HEK293 (cell line): ENCODE measurements around the gene ISY1.
A peak's percentile ranks its signal among the peaks of the same experiment; 100 is the strongest.

Source experiments
- EGR2 ChIP-seq: fragments of 450-650 bp; formaldehyde crosslinking; IDR thresholded peaks from 2 replicates; pipeline ENCODE4 v1.5.1; 2016; ENCODE audit warnings: low read depth, missing biosample characterization, missing genetic modification characterization
- GLIS2 ChIP-seq: fragments of 450-650 bp; formaldehyde crosslinking; IDR thresholded peaks from 2 replicates; pipeline ENCODE4 v1.5.1; 2016; ENCODE audit warnings: missing biosample characterization, missing genetic modification characterization
- MZF1 ChIP-seq: fragments of 450-650 bp; formaldehyde crosslinking; IDR thresholded peaks from 2 replicates; pipeline ENCODE4 v1.5.1; 2017; ENCODE audit warnings: missing biosample characterization, missing genetic modification characterization, borderline replicate concordance
- REPIN1 ChIP-seq: fragments of 450-650 bp; formaldehyde crosslinking; IDR thresholded peaks from 2 replicates; pipeline ENCODE4 v1.5.1; 2017; ENCODE audit warnings: missing biosample characterization, missing genetic modification characterization, low read depth
- TSHZ1 ChIP-seq: fragments of 450-650 bp; formaldehyde crosslinking; IDR thresholded peaks from 2 replicates; pipeline ENCODE4 v1.5.1; 2016; ENCODE audit warnings: missing biosample characterization, missing genetic modification characterization, borderline replicate concordance
- YY1 ChIP-seq: fragments of 450-650 bp; formaldehyde crosslinking; IDR thresholded peaks from 2 replicates; pipeline ENCODE4 v1.5.1; 2018; ENCODE audit warnings: missing biosample characterization, missing genetic modification characterization
- YY2 ChIP-seq: fragments of 450-650 bp; formaldehyde crosslinking; IDR thresholded peaks from 2 replicates; pipeline ENCODE4 v1.5.1; 2016; ENCODE audit warnings: missing biosample characterization, missing genetic modification characterization
- ZBTB1 ChIP-seq: fragments of 450-650 bp; formaldehyde crosslinking; IDR thresholded peaks from 2 replicates; pipeline ENCODE4 v1.5.1; 2016; ENCODE audit warnings: missing biosample characterization, missing genetic modification characterization
- ZBTB17 ChIP-seq: fragments of 450-650 bp; formaldehyde crosslinking; IDR thresholded peaks from 2 replicates; pipeline ENCODE4 v1.5.1; 2016; ENCODE audit warnings: missing biosample characterization, missing genetic modification characterization
- ZBTB6 ChIP-seq: fragments of 450-650 bp; formaldehyde crosslinking; IDR thresholded peaks from 2 replicates; pipeline ENCODE4 v1.5.1; 2017; ENCODE audit warnings: missing biosample characterization, missing genetic modification characterization
- ZFP41 ChIP-seq: fragments of 450-650 bp; formaldehyde crosslinking; IDR thresholded peaks from 2 replicates; pipeline ENCODE4 v1.5.1; 2016; ENCODE audit warnings: missing biosample characterization, missing genetic modification characterization, borderline replicate concordance
- ZNF280C ChIP-seq: fragments of 450-650 bp; formaldehyde crosslinking; IDR thresholded peaks from 2 replicates; pipeline ENCODE4 v1.5.1; 2016; ENCODE audit warnings: missing biosample characterization, missing genetic modification characterization
- ZNF366 ChIP-seq: fragments of 450-650 bp; formaldehyde crosslinking; conservative IDR thresholded peaks from 2 replicates; pipeline ENCODE4 v1.5.1; 2016; ENCODE audit warnings: missing biosample characterization, missing genetic modification characterization
- ZNF433 ChIP-seq: fragments of 450-650 bp; formaldehyde crosslinking; IDR thresholded peaks from 2 replicates; pipeline ENCODE4 v1.5.1; 2016; ENCODE audit warnings: missing biosample characterization, missing genetic modification characterization, low read depth
- ZNF501 ChIP-seq: fragments of 450-650 bp; formaldehyde crosslinking; IDR thresholded peaks from 2 replicates; pipeline ENCODE4 v1.5.1; 2016; ENCODE audit warnings: missing biosample characterization, missing genetic modification characterization
- ZNF510 ChIP-seq: fragments of 450-650 bp; formaldehyde crosslinking; IDR thresholded peaks from 2 replicates; pipeline ENCODE4 v1.5.1; 2018; ENCODE audit warnings: mild to moderate bottlenecking, missing genetic modification characterization, missing biosample characterization; ENCODE audit not compliant: insufficient replicate concordance
- ZNF529 ChIP-seq: fragments of 450-650 bp; formaldehyde crosslinking; IDR thresholded peaks from 2 replicates; pipeline ENCODE4 v1.5.1; 2017; ENCODE audit warnings: missing genetic modification characterization, missing biosample characterization; ENCODE audit not compliant: insufficient replicate concordance
- ZNF548 ChIP-seq: fragments of 450-650 bp; formaldehyde crosslinking; IDR thresholded peaks from 2 replicates; pipeline ENCODE4 v1.5.1; 2016; ENCODE audit warnings: missing biosample characterization, missing genetic modification characterization
- ZNF549 ChIP-seq: fragments of 450-650 bp; IDR thresholded peaks from 2 replicates; pipeline ENCODE4 v1.5.1; 2018; ENCODE audit warnings: missing biosample characterization, missing genetic modification characterization, mild to moderate bottlenecking, inconsistent platforms, moderate library complexity
- ZNF610 ChIP-seq: fragments of 450-650 bp; formaldehyde crosslinking; IDR thresholded peaks from 2 replicates; pipeline ENCODE4 v1.5.1; 2016; ENCODE audit warnings: missing biosample characterization, missing genetic modification characterization, borderline replicate concordance
- ZNF670 ChIP-seq: fragments of 450-650 bp; formaldehyde crosslinking; IDR thresholded peaks from 2 replicates; pipeline ENCODE4 v1.5.1; 2016; ENCODE audit warnings: missing biosample characterization, missing genetic modification characterization, low read depth
- ZNF677 ChIP-seq: fragments of 450-650 bp; IDR thresholded peaks from 2 replicates; pipeline ENCODE4 v1.5.0; 2018; ENCODE audit warnings: missing biosample characterization, mild to moderate bottlenecking, missing genetic modification characterization, moderate library complexity
- ZNF791 ChIP-seq: fragments of 450-650 bp; formaldehyde crosslinking; IDR thresholded peaks from 2 replicates; pipeline ENCODE4 v1.5.1; 2016; ENCODE audit warnings: missing biosample characterization, missing genetic modification characterization
- ZNF843 ChIP-seq: fragments of 450-650 bp; formaldehyde crosslinking; IDR thresholded peaks from 2 replicates; pipeline ENCODE4 v1.5.1; 2016; ENCODE audit warnings: missing biosample characterization, missing genetic modification characterization
- ZSCAN16 ChIP-seq: fragments of 450-650 bp; formaldehyde crosslinking; IDR thresholded peaks from 2 replicates; pipeline ENCODE4 v1.5.1; 2016; ENCODE audit warnings: missing biosample characterization, missing genetic modification characterization
- ZSCAN30 ChIP-seq: fragments of 450-650 bp; IDR thresholded peaks from 2 replicates; pipeline ENCODE4 v1.5.1; 2018; ENCODE audit warnings: missing biosample characterization, mild to moderate bottlenecking, missing genetic modification characterization, moderate library complexity
- TF ChIP-seq, protein P1 (sequence below): fragments of 450-650 bp; formaldehyde crosslinking; IDR thresholded peaks from 2 replicates; pipeline ENCODE4 v1.5.1; 2017; ENCODE audit warnings: missing biosample characterization, missing genetic modification characterization
- TF ChIP-seq, protein P2 (sequence below): fragments of 450-650 bp; formaldehyde crosslinking; IDR thresholded peaks from 2 replicates; pipeline ENCODE4 v1.5.1; 2016; ENCODE audit warnings: missing biosample characterization, missing genetic modification characterization

Gene ISY1

GRCh38 chr3:129160891-129161859, at the start of gene ISY1 (continued):
- TF ChIP-seq ZNF549 (tag by site-specific recombination) (no peak), ZSCAN30 (peak; percentile 48; the same call in 1 of the 2 replicates), ZSCAN16 (tag by site-specific recombination) (no peak), ZFP41 (tag by site-specific recombination) (no peak), ZBTB6 (tag by site-specific recombination) (no peak), YY2 (tag by site-specific recombination) (peak; percentile 68), ZNF791 (tag by site-specific recombination) (no peak), ZNF548 (tag by site-specific recombination) (no peak), ZNF843 (tag by site-specific recombination) (peak; percentile 61), ZNF501 (peak; percentile 91; the same call in 1 of the 2 replicates), ZBTB1 (tag by site-specific recombination) (no peak), REPIN1 (tag by site-specific recombination) (peak; percentile 73; the same call in 1 of the 2 replicates), MZF1 (tag by site-specific recombination) (no peak), TSHZ1 (tag by site-specific recombination) (no peak), ZNF677 (no peak), EGR2 (0 out of 2 replicates have a peak, but pooled peaks have one; percentile 15), ZNF670 (tag by site-specific recombination) (no peak), ZNF433 (tag by site-specific recombination) (no peak), ZBTB17 (tag by site-specific recombination) (peak; percentile 84), ZNF610 (tag by site-specific recombination) (peak; percentile 64), GLIS2 (no peak), ZNF510 (tag by site-specific recombination) (no peak), ZNF529 (tag by site-specific recombination) (no peak), ZNF280C (tag by site-specific recombination) (no peak), ZNF366 (no peak), YY1 (tag by site-specific recombination) (peak; percentile 70)
- TF ChIP-seq, protein P1, sequence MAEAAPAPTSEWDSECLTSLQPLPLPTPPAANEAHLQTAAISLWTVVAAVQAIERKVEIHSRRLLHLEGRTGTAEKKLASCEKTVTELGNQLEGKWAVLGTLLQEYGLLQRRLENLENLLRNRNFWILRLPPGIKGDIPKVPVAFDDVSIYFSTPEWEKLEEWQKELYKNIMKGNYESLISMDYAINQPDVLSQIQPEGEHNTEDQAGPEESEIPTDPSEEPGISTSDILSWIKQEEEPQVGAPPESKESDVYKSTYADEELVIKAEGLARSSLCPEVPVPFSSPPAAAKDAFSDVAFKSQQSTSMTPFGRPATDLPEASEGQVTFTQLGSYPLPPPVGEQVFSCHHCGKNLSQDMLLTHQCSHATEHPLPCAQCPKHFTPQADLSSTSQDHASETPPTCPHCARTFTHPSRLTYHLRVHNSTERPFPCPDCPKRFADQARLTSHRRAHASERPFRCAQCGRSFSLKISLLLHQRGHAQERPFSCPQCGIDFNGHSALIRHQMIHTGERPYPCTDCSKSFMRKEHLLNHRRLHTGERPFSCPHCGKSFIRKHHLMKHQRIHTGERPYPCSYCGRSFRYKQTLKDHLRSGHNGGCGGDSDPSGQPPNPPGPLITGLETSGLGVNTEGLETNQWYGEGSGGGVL (tag by site-specific recombination) = no peak
- TF ChIP-seq, protein P2, sequence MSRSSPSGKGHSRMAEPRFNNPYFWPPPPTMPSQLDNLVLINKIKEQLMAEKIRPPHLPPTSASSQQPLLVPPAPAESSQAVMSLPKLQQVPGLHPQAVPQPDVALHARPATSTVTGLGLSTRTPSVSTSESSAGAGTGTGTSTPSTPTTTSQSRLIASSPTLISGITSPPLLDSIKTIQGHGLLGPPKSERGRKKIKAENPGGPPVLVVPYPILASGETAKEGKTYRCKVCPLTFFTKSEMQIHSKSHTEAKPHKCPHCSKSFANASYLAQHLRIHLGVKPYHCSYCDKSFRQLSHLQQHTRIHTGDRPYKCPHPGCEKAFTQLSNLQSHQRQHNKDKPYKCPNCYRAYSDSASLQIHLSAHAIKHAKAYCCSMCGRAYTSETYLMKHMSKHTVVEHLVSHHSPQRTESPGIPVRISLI (tag by site-specific recombination) = no peak
